Measurements from ENCODE around the gene PTGDS. TPM values are rescaled to one million over a fixed set of nuclear protein-coding genes. Genes with fewer than 3 reads are reported as not detected.
A peak's percentile ranks its signal among the peaks of the same experiment; 100 is the strongest.

The PTGDS gene
- total RNA-seq, 1 donor from 2014 or later, result not detected

DNA sequence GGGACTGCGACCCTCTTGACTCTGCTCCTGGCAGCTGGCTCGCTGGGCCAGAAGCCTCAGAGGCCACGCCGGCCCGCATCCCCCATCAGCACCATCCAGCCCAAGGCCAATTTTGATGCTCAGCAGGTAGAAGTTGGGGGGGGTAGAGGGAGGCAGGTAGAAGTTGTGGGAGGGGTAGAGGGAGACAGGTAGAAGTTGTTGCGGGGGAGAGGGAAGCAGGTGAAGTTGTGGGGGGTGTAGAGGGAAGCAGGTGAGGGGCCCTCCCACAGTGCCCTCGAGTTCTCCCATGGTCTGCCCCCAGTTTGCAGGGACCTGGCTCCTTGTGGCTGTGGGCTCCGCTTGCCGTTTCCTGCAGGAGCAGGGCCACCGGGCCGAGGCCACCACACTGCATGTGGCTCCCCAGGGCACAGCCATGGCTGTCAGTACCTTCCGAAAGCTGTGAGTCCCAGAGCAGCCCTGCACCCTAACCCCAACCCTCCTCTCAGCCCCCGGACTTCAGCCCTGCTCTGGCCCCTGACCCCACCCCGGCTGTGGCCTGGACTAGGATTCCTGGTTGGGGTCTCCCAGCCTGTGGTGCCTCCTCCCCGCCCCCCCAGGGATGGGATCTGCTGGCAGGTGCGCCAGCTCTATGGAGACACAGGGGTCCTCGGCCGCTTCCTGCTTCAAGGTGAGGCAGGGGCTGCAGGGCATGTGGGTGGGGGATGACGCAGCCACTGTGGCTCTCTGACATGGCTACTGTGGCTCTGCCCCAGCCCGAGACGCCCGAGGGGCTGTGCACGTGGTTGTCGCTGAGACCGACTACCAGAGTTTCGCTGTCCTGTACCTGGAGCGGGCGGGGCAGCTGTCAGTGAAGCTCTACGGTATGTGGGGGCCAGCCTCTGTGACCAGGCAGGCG is 31.7 kb upstream of the PTGDS start:
- H3K4me3 ChIP-seq (ENCODE audit: low read depth, low read length), result no peak overlapping the region
- TF ChIP-seq, protein P1, sequence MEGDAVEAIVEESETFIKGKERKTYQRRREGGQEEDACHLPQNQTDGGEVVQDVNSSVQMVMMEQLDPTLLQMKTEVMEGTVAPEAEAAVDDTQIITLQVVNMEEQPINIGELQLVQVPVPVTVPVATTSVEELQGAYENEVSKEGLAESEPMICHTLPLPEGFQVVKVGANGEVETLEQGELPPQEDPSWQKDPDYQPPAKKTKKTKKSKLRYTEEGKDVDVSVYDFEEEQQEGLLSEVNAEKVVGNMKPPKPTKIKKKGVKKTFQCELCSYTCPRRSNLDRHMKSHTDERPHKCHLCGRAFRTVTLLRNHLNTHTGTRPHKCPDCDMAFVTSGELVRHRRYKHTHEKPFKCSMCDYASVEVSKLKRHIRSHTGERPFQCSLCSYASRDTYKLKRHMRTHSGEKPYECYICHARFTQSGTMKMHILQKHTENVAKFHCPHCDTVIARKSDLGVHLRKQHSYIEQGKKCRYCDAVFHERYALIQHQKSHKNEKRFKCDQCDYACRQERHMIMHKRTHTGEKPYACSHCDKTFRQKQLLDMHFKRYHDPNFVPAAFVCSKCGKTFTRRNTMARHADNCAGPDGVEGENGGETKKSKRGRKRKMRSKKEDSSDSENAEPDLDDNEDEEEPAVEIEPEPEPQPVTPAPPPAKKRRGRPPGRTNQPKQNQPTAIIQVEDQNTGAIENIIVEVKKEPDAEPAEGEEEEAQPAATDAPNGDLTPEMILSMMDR (conservative IDR thresholded peaks at IDR 0.05; ENCODE audit: low read depth, low read length), result no peak
- no peak for DNase-seq (ENCODE audit: low read depth)

DNA sequence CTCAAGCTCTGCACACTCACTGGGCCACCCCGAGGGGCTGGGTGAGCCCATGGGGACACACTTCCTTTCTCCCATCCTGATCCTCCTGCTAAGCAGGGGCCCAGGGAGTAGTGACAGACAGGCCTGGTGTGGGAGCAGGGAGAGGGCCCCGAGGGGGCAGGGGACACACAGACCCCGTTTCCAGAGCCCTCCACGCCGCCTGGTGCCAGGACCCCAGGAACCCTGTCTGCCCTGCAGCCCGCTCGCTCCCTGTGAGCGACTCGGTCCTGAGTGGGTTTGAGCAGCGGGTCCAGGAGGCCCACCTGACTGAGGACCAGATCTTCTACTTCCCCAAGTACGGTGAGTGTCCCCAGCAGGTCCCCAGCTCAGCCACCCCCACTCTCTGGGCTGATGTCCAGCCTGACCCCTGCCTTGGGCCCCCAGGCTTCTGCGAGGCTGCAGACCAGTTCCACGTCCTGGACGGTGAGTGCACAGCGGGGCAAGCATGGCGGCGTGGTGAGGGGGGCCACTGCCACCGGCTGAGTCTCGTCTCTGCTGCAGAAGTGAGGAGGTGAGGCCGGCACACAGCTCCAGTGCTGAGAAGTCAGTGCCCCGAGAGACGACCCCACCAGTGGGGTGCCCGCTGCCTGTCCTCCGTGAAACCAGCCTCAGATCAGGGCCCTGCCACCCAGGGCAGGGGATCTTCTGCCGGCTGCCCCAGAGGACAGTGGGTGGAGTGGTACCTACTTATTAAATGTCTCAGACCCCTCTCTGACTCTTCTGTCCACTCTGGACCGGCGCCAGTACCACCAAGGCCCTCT is 30.9 kb upstream of the PTGDS start:
- no peak for DNase-seq (ENCODE audit: low read depth)
- no peak overlapping the region for H3K4me3 ChIP-seq (ENCODE audit: low read depth, low read length)
- TF ChIP-seq, protein P1 (conservative IDR thresholded peaks at IDR 0.05; ENCODE audit: low read depth, low read length), result no peak

DNA sequence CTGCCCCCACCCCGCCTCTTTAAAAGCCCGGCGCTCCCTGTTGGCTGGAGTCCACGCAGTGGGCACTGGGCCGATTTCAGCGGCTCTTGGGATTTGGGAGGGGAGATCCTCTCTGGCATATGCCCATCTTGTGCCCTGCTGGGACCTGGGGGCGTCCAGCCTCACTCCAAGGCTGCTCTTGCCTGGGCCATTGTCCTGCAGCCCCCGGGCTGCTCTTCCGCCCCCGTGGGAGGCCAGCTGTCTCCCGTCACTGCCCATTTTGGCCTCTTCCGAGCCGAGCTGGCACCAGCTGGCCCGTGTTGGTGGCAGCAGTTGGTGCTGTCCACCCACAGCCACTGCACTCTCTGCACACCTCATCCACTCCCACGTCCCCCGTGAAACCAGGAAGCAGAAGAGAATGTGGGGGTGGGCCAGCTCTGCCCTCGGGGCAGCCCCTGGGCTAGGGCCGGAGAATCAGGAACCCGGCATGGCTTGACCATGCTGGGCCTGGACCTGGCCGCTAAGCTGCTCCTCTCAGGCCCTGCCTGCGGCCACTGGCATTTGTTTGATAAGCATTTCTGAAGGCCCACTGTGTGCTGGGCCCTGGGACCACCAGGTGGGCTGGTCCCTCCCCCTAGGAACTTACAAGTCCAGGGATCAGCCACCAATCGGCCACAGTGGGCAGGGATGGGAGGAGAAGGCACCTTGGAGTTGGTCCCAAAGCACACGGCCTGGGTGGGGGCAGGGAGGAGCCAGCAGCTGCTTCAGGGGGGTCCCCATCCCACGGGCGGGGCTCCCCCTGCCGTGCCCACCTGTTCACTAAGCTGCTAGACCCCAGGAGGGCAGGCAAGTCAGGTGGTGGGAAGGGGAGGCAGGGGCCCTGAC is 30.0 kb upstream of the PTGDS start:
- TF ChIP-seq, protein P1 (conservative IDR thresholded peaks at IDR 0.05; ENCODE audit: low read depth, low read length), result no peak
- no peak overlapping the region for H3K4me3 ChIP-seq (ENCODE audit: low read depth, low read length)
- no peak for DNase-seq (ENCODE audit: low read depth)

DNA sequence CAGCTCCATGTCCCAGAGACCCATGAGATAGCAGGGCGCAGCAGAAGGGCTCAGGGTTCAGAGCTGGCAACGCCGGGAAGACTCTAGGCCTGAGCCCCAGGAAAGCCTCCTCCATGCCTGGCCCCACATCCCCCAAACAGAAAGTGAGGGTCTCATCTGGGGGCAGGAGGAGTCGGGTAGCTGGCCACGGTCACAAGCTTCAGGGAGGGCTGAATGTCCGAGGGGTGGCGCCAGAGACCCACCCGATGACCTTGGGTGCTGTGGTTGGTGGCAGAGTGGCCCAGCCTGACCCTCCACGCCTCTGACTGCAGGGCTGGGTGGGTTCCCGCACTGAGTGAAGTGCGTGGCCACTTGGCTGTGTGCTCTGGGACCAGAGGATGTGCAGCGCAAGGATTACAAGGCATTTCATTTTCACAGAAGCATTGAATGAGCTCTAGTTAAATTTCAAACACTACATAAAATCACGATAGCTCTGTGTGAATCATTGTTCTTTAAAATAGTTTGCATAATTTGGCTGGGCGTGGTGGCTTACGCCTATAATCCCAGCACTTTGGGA is 29.3 kb upstream of the PTGDS start:
- TF ChIP-seq, protein P1 (conservative IDR thresholded peaks at IDR 0.05; ENCODE audit: low read depth, low read length), result peak; percentile 58
- H3K4me3 ChIP-seq (ENCODE audit: low read depth, low read length), result no peak overlapping the region
- DNase-seq (ENCODE audit: low read depth), result no peak

DNA sequence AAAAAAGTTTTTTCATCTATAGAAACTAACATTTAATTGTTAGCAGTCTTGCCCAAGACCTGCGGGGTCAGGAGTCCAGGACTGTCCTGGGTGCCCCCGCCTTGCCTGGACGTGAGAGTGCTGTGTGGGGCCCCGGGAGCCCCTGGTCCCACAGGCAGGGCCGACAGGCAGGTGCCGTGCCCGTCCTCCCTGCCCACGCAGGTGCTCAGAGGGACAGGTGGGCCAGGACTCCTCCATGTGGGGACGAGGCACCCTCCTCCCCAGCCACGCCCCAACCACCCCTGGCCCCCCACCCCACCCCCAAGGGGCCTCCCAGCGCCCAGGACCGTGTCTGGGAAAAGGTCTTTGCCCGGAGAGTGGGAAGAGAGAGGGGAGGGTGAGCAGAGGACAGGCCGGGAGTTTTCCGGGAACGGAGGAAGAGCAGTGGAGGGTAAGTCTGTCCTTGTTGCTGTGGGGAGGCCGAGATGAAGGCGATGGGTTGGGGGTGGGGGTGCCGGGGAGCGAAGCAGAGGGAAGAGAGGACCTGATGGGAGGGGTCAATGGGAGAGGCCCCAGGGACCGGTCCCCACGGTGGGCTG is 28.0 kb upstream of the PTGDS start:
- DNase-seq (ENCODE audit: low read depth), result no peak
- TF ChIP-seq, protein P1 (conservative IDR thresholded peaks at IDR 0.05; ENCODE audit: low read depth, low read length), result no peak
- peak overlapping the region; percentile 77 for H3K4me3 ChIP-seq (ENCODE audit: low read depth, low read length)
